ENCODE measurements around the gene EIF2AK2.

DNA sequence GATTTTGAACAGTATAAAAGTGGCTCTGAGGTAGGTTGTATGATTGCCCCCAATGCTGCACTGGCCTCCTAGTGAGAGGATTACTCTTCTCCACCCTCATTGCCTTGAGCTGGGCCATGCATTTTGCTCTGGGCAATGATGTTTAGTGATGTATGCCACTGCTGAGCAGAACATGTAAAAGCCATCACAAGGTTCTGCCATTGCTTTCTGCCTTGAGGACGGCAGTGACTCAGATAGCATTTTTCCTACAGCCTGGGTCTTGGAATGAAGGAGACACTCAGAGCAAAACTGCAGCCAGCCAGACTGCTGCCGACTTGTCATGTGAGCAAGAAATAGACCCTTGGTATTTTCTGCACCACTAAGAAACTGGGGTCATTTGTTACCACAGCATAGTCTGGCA, 44.8 kb downstream of the EIF2AK2 start:
- TF ChIP-seq, protein P1, sequence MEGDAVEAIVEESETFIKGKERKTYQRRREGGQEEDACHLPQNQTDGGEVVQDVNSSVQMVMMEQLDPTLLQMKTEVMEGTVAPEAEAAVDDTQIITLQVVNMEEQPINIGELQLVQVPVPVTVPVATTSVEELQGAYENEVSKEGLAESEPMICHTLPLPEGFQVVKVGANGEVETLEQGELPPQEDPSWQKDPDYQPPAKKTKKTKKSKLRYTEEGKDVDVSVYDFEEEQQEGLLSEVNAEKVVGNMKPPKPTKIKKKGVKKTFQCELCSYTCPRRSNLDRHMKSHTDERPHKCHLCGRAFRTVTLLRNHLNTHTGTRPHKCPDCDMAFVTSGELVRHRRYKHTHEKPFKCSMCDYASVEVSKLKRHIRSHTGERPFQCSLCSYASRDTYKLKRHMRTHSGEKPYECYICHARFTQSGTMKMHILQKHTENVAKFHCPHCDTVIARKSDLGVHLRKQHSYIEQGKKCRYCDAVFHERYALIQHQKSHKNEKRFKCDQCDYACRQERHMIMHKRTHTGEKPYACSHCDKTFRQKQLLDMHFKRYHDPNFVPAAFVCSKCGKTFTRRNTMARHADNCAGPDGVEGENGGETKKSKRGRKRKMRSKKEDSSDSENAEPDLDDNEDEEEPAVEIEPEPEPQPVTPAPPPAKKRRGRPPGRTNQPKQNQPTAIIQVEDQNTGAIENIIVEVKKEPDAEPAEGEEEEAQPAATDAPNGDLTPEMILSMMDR (IDR thresholded peaks at IDR 0.05; ENCODE audit: borderline replicate concordance, extremely low read depth, low read length, poor library complexity, severe bottlenecking) = no peak
- no peak for TF ChIP-seq EZH2 (IDR thresholded peaks at IDR 0.05; ENCODE audit: borderline replicate concordance, low read depth, low read length, severe bottlenecking)

Measured in DND-41 (cell line).